Hepatocyte (in vitro differentiated cells): ENCODE measurements around the gene OPTC. TPM values are rescaled to one million over a fixed set of nuclear protein-coding genes. Genes with fewer than 3 reads are reported as not detected.

Experiments used
- DNase-seq: peaks from one replicate; pipeline ENCODE4 v3.0.0-alpha.2; 2016; ENCODE audit warnings: low spot score
- H2AFZ ChIP-seq: fragments of 200-600 bp; sonication (generic); 2 replicates; pipeline ENCODE4 v1.6.0; 2016; ENCODE audit warnings: antibody characterized with exemption, mild to moderate bottlenecking
- H3K27ac ChIP-seq: fragments of 200-600 bp; sonication (generic); 2 replicates; pipeline ENCODE4 v1.5.1; 2016; ENCODE audit warnings: mild to moderate bottlenecking
- H3K27me3 ChIP-seq: fragments of 200-600 bp; sonication (generic); 2 replicates; pipeline ENCODE4 v1.6.1; 2016
- H3K36me3 ChIP-seq: fragments of 200-600 bp; sonication (generic); replicated peaks from 2 replicates; pipeline ENCODE4 v1.5.1; 2016; ENCODE audit warnings: low read depth; ENCODE audit not compliant: insufficient read depth
- H3K4me1 ChIP-seq: fragments of 200-600 bp; sonication (generic); 2 replicates; pipeline ENCODE4 v1.5.1; 2016; ENCODE audit warnings: mild to moderate bottlenecking, moderate library complexity; ENCODE audit not compliant: insufficient read depth
- H3K4me2 ChIP-seq: fragments of 200-600 bp; sonication (generic); 2 replicates; pipeline ENCODE4 v1.6.0; 2016
- H3K4me3 ChIP-seq: fragments of 200-600 bp; sonication (generic); 2 replicates; pipeline ENCODE4 v1.5.1; 2016; ENCODE audit warnings: mild to moderate bottlenecking
- H3K79me2 ChIP-seq: fragments of 200-600 bp; sonication (generic); 2 replicates; pipeline ENCODE4 v1.6.0; 2017; ENCODE audit warnings: mild to moderate bottlenecking
- H3K9me2 ChIP-seq: fragments of 200-600 bp; sonication (generic); replicated peaks from 2 replicates; pipeline ENCODE4 v1.6.0; 2017; ENCODE audit warnings: mild to moderate bottlenecking; ENCODE audit not compliant: insufficient read depth
- H3K9me3 ChIP-seq: fragments of 200-600 bp; sonication (generic); 2 replicates; pipeline ENCODE4 v1.5.1; 2016; ENCODE audit warnings: low read depth, mild to moderate bottlenecking
- H4K20me1 ChIP-seq: fragments of 200-600 bp; sonication (generic); 2 replicates; pipeline ENCODE4 v1.6.0; 2016; ENCODE audit warnings: mild to moderate bottlenecking; ENCODE audit not compliant: insufficient read depth, poor library complexity, severe bottlenecking
- EZH2 ChIP-seq: fragments of 200-600 bp; sonication (generic); IDR thresholded peaks from 2 replicates; pipeline ENCODE4 v1.6.1; 2016; ENCODE audit warnings: antibody characterized with exemption, mild to moderate bottlenecking, borderline replicate concordance
- EZH2phosphoT487 ChIP-seq: fragments of 200-600 bp; sonication (generic); IDR thresholded peaks from one replicate; pipeline ENCODE4 v1.6.1; 2018; ENCODE audit warnings: antibody characterized with exemption, mild to moderate bottlenecking, low read depth, moderate library complexity; ENCODE audit not compliant: unreplicated experiment, severe bottlenecking
- WGBS: methylation state at CpG from one replicate; pipeline ENCODE4 v1.1.6; 2016; ENCODE audit warnings: low lambda C conversion rate; ENCODE audit errors: missing lambda C conversion rate; 5-methylcytosine and 5-hydroxymethylcytosine counted together
- polyA plus RNA-seq: library from polyadenylated mRNA; unstranded; fragments of >200 nt; fragmentation: Nextera tagmentation; extraction: Ambion mirVana; gene quantifications from 2 replicates; pipeline ENCODE4 v1.2.1, GENCODE V29; 2016
- total RNA-seq: library from RNA; depleted of rRNA; stranded (reverse); fragments of >200 nt; gene quantifications from 2 replicates; pipeline ENCODE4 v1.2.3, GENCODE V29; 2014
- TF ChIP-seq, protein P1 (sequence below): fragments of 200-600 bp; sonication (generic); IDR thresholded peaks from 2 replicates; pipeline ENCODE4 v1.5.1; 2016; ENCODE audit warnings: antibody characterized with exemption, mild to moderate bottlenecking; ENCODE audit not compliant: poor library complexity

OPTC gene
- total and polyA plus RNA-seq, 2 experiments from 2014 or later: 0.28 TPM; not detected in 1

- peaks cover 5% of the 10 kb centered on the region for H3K4me1 ChIP-seq
- H3K27me3 ChIP-seq: no peaks in the 10 kb centered on the region
- DNase-seq: no peak
- H4K20me1 ChIP-seq: no peaks in the 10 kb centered on the region
- no peaks in the 10 kb centered on the region for H3K9me2 ChIP-seq
- peak overlapping the region; percentile 53 for H3K27ac ChIP-seq
- H3K4me2 ChIP-seq: peak overlapping the region; percentile 68
- H2AFZ ChIP-seq: peak overlapping the region; percentile 70
- WGBS: 89% methylated on average over 28 of the region's 28 CpGs
- H3K4me3 ChIP-seq: no peak overlapping the region
- H3K79me2 ChIP-seq: no peaks in the 10 kb centered on the region
- TF ChIP-seq EZH2phosphoT487 (no peak), EZH2 (no peak)
- TF ChIP-seq, protein P1, sequence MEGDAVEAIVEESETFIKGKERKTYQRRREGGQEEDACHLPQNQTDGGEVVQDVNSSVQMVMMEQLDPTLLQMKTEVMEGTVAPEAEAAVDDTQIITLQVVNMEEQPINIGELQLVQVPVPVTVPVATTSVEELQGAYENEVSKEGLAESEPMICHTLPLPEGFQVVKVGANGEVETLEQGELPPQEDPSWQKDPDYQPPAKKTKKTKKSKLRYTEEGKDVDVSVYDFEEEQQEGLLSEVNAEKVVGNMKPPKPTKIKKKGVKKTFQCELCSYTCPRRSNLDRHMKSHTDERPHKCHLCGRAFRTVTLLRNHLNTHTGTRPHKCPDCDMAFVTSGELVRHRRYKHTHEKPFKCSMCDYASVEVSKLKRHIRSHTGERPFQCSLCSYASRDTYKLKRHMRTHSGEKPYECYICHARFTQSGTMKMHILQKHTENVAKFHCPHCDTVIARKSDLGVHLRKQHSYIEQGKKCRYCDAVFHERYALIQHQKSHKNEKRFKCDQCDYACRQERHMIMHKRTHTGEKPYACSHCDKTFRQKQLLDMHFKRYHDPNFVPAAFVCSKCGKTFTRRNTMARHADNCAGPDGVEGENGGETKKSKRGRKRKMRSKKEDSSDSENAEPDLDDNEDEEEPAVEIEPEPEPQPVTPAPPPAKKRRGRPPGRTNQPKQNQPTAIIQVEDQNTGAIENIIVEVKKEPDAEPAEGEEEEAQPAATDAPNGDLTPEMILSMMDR: no peak
- H3K9me3 ChIP-seq: no peaks in the 10 kb centered on the region
- no peaks in the 10 kb centered on the region for H3K36me3 ChIP-seq
Observed at GRCh38 chr1:203486618-203487370, 7.2 kb upstream of the OPTC start.

- H3K79me2 ChIP-seq: no peaks in the 10 kb centered on the region
- no peak overlapping the region for H3K27ac ChIP-seq
- no peaks in the 10 kb centered on the region for H3K9me3 ChIP-seq
- no peak overlapping the region for H3K4me3 ChIP-seq
- H3K9me2 ChIP-seq: no peaks in the 10 kb centered on the region
- no peaks in the 10 kb centered on the region for H4K20me1 ChIP-seq
- H3K36me3 ChIP-seq: no peaks in the 10 kb centered on the region
- TF ChIP-seq EZH2 (no peak), EZH2phosphoT487 (no peak)
- TF ChIP-seq, protein P1: no peak
- WGBS: 94% methylated on average over 7 of the region's 7 CpGs
- no peak overlapping the region for H3K4me2 ChIP-seq
- no peak for DNase-seq
- H3K27me3 ChIP-seq: no peaks in the 10 kb centered on the region
- H3K4me1 ChIP-seq: peaks cover 5% of the 10 kb centered on the region
- no peak overlapping the region for H2AFZ ChIP-seq
Observed at GRCh38 chr1:203488539-203488938, 5.4 kb upstream of the OPTC start.

DNA sequence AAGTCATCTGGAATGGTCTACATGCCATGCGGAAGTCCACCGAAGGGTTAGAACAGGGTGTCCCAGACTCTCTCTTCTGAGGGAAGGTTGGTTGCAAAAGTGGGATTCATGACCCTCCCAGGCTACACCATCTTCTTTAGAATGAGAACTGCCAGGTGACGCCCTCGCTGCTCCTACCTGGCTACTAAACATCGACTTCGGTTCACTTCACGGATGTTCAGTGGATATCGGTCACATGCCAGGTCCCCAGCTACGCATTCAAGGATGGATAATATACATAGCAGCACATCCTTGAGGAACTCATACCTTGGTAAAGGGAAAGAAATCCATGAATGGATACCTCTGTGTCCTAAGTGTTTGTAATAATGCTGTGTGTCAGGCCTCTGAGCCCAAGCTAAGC is 3.3 kb upstream of the OPTC start:
- TF ChIP-seq, protein P1: no peak
- Histone ChIP-seq H2AFZ (no peak overlapping the region), H3K79me2 (no peaks in the 10 kb centered on the region), H3K4me1 (peaks cover 5% of the 10 kb centered on the region), H3K4me3 (no peak overlapping the region), H3K36me3 (no peaks in the 10 kb centered on the region), H3K9me2 (no peaks in the 10 kb centered on the region), H4K20me1 (no peaks in the 10 kb centered on the region), H3K4me2 (no peak overlapping the region), H3K27me3 (no peaks in the 10 kb centered on the region), H3K9me3 (no peaks in the 10 kb centered on the region), H3K27ac (no peak overlapping the region)
- DNase-seq: no peak
- 95% methylated on average over 9 of the region's 9 CpGs for WGBS
